Activated CD8-positive, alpha-beta T cell treated with anti-CD3 and anti-CD28 coated beads for 36 hours (primary cell): ENCODE measurements around the gene NAGA. TPM values are rescaled to one million over a fixed set of nuclear protein-coding genes. Genes with fewer than 3 reads are reported as not detected.

ENCODE experiments used
- ATAC-seq: fragments of 200-7000 bp; cut with Tn5 transposase; one replicate; pipeline ENCODE4 v1.10.0; 2021; ENCODE audit warnings: mild to moderate bottlenecking, moderate library complexity
- CTCF ChIA-PET: fragments of 350-600 bp; sonication (Branson Sonifier 250); formaldehyde crosslinking; loops from one replicate; lab custom pipeline; 2021; ENCODE audit warnings: antibody characterized with exemption; lab: Charles Lee
- POLR2A ChIA-PET: fragments of 350-600 bp; sonication (Branson Sonifier 250); formaldehyde crosslinking; loops from one replicate; lab custom pipeline; 2021; ENCODE audit warnings: antibody characterized with exemption; lab: Charles Lee
- DNase-seq: peaks from one replicate; pipeline ENCODE4 v3.0.0-alpha.2; 2020
- H3K27ac Mint-ChIP-seq: one replicate; pipeline ENCODE4 v1.8.0; 2021; ENCODE audit warnings: mild to moderate bottlenecking, mixed read lengths
- H3K27me3 Mint-ChIP-seq: one replicate; pipeline ENCODE4 v1.8.0; 2021; ENCODE audit warnings: mixed read lengths
- H3K36me3 Mint-ChIP-seq: one replicate; pipeline ENCODE4 v1.8.0; 2021; ENCODE audit warnings: low read depth, mixed read lengths
- H3K4me1 Mint-ChIP-seq: one replicate; pipeline ENCODE4 v1.8.0; 2021; ENCODE audit warnings: low read depth, mixed read lengths
- H3K4me3 Mint-ChIP-seq: one replicate; pipeline ENCODE4 v1.8.0; 2021; ENCODE audit warnings: mild to moderate bottlenecking, moderate library complexity, mixed read lengths
- H3K9me3 Mint-ChIP-seq: one replicate; pipeline ENCODE4 v1.8.0; 2021; ENCODE audit warnings: mixed read lengths
- intact Hi-C: fragments of 100-400 bp; cut with micrococcal nuclease; formaldehyde crosslinking; loops from one replicate; pipeline ENCODE4 v1.10.0; 2022
- total RNA-seq, 2 experiments: library from RNA; stranded (reverse); gene quantifications; one replicate each; pipeline ENCODE4 v1.2.3, GENCODE V29; 2021
- TF ChIP-seq, protein P1 (sequence below): fragments of 200-600 bp; IDR thresholded peaks from one replicate; pipeline ENCODE4 v1.8.0; 2022; ENCODE audit warnings: antibody characterized with exemption, mild to moderate bottlenecking

NAGA gene
- total RNA-seq, 2 experiments from 2014 or later: 9.3 to 9.4 TPM

DNA sequence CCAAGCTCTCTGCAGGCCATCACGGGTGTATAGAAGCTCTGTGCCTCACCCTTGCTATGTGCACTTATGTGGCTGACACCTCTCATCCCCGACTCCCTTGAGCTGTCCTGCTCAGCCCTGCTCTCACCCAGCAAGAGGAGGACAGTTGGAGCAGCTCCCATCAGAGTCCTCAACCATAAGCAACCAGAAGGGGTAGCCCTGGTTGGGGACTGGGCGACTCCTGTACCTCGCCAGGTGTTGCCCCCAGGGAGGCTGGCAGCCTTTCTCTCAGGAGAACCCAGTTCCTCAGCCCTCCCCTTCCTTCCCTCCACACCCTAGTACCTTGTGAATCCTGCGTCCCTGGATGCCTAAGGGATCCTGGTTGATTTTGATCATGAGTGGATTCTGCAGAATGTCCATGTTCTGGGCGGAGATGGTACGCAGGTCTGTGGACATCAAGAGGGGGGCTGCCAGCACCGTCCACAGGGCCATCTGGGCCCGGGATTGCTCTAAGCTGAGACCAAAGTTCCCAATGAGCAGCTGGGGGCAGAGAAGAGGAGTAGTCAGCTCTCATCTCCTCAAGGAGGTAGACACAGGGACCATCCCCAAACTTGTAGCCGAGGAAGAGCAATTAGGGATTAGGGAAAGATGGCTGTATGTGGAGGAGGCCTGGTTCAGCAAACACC lies 8.0 kb downstream of the NAGA start:
- H3K27me3 Mint-ChIP-seq: no peaks in the 10 kb centered on the region
- no peak for ATAC-seq
- peaks cover 32% of the 10 kb centered on the region for H3K36me3 Mint-ChIP-seq
- H3K9me3 Mint-ChIP-seq: peaks cover 6% of the 10 kb centered on the region
- ChIA-PET CTCF (no interaction called here), POLR2A (interaction anchor here (0.6 to 0.7 kb wide), 2 partner anchors 16 to 90 kb away, joined by 3 read pairs; partner anchors contain the start of gene SMDT1)
- H3K4me3 Mint-ChIP-seq: no peak overlapping the region
- TF ChIP-seq, protein P1, sequence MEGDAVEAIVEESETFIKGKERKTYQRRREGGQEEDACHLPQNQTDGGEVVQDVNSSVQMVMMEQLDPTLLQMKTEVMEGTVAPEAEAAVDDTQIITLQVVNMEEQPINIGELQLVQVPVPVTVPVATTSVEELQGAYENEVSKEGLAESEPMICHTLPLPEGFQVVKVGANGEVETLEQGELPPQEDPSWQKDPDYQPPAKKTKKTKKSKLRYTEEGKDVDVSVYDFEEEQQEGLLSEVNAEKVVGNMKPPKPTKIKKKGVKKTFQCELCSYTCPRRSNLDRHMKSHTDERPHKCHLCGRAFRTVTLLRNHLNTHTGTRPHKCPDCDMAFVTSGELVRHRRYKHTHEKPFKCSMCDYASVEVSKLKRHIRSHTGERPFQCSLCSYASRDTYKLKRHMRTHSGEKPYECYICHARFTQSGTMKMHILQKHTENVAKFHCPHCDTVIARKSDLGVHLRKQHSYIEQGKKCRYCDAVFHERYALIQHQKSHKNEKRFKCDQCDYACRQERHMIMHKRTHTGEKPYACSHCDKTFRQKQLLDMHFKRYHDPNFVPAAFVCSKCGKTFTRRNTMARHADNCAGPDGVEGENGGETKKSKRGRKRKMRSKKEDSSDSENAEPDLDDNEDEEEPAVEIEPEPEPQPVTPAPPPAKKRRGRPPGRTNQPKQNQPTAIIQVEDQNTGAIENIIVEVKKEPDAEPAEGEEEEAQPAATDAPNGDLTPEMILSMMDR: no peak
- intact Hi-C loops: no loop called here
- no peak overlapping the region for H3K27ac Mint-ChIP-seq
- H3K4me1 Mint-ChIP-seq: no peaks in the 10 kb centered on the region
- DNase-seq: no peak

DNA sequence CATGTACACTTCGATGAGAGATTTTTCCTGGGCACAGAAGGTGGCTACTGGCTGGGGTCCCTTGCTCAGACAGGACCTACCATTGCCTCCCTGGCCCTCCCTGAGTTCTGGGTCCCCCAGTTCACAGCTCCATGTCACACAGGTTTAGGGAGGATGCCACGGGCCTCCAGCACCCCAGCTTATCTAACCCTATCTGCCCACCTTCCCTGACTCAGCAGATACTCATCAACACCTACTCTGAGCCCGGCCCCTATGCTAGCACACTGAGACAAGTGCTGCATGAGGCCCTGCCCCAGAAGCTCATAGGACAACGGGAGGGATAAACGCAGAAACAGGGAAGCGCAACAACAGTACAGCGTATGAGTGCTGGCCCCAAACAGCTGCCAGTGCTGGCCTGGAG lies 9.6 kb downstream of the NAGA start:
- H3K36me3 Mint-ChIP-seq: peaks cover 37% of the 10 kb centered on the region
- no peak for DNase-seq

DNA sequence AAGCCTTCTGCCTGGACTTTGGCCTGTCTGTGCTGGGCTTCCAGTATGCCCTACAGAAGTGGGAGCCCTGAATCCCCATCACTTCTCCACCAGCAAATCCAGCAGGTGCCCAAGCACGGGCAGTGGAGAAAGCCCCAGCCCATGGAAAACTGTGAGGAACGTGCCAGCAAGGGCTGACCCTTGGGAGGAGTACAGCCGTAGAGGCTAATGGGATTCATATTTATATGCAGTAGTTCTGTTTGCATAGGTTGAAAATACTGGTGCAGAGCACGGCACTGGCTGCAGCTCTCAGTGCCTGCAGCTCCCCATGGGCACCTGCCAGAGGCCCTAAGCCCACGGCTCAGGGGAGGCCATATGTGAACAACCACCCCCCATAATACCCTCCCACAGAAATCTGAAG lies 10.1 kb downstream of the NAGA start:
- H3K27me3 Mint-ChIP-seq: no peaks in the 10 kb centered on the region
- intact Hi-C loops: no loop called here
- ATAC-seq (no peak), DNase-seq (no peak)
- H3K4me1 Mint-ChIP-seq: no peaks in the 10 kb centered on the region
- H3K9me3 Mint-ChIP-seq: peaks cover 22% of the 10 kb centered on the region
- no peak overlapping the region for H3K4me3 Mint-ChIP-seq
- peaks cover 37% of the 10 kb centered on the region for H3K36me3 Mint-ChIP-seq
- no peak overlapping the region for H3K27ac Mint-ChIP-seq
- TF ChIP-seq, protein P1: no peak
- POLR2A ChIA-PET: interaction anchor here (0.7 to 1.4 kb wide), 3 partner anchors 9 to 11 kb away, joined by 3 to 5 read pairs (median 4); no protein-coding TSS in a partner anchor
- CTCF ChIA-PET: no interaction called here

More for the DNA sequence above, 9.6 kb downstream of the NAGA start:
- no peaks in the 10 kb centered on the region for H3K27me3 Mint-ChIP-seq
- ChIA-PET CTCF (no interaction called here), POLR2A (interaction anchor here (0.6 to 1.4 kb wide), 3 partner anchors 9 to 104 kb away, joined by 3 to 5 read pairs (median 4); no protein-coding TSS in a partner anchor)
- no peak for ATAC-seq
- TF ChIP-seq, protein P1: no peak
- H3K4me3 Mint-ChIP-seq: no peak overlapping the region
- no peak overlapping the region for H3K27ac Mint-ChIP-seq
- no peaks in the 10 kb centered on the region for H3K4me1 Mint-ChIP-seq
- peaks cover 20% of the 10 kb centered on the region for H3K9me3 Mint-ChIP-seq
- intact Hi-C loops: no loop called here

DNA sequence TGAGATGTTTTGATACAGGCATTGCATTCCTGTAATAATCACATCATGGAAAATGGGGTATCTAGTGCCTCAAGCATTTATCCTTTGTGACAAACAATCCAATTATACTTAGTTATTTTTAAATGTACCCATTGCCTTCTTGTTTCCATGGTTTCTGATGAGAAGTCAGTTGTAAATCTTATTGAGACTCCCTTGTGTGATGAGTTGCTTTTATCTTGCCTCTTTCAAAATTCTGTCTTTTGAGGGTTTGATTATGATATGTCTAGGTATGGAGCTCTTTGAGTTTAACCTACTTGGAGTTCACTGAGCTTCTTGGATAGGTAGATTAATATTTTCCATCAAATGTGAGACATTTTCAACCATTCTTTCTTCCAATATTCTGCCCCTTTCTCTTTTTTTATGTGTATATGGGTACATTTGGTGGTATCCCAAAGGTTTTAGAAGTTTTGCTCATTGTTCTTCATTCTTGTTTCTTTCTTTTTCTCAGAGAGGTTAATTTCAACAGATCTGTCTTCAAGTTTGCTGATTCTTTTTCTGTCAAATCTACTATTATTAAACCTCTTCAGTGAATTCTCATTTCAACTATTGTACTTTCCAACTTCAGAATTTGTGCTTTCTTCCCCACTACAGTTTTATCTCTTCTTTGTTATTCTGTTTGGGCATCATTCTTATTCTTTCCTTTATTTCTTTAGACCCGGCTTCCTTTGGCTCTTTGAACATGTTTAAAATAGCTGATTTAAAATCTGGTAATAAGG lies 13.7 kb downstream of the NAGA start:
- Mint-ChIP-seq H3K27ac (no peak overlapping the region), H3K36me3 (peaks cover 25% of the 10 kb centered on the region), H3K4me3 (no peak overlapping the region), H3K9me3 (peaks cover 22% of the 10 kb centered on the region), H3K4me1 (no peaks in the 10 kb centered on the region), H3K27me3 (no peaks in the 10 kb centered on the region)
- ChIA-PET CTCF (interaction anchor here (0.8 kb wide), 1 partner anchor 26 kb away, joined by 3 read pairs; no protein-coding TSS in a partner anchor), POLR2A (interaction anchor here (0.7 kb wide), 1 partner anchor 207 kb away, joined by 3 read pairs; no protein-coding TSS in a partner anchor)
- intact Hi-C loops: no loop called here
- DNase-seq (no peak), ATAC-seq (no peak)
- TF ChIP-seq, protein P1: no peak

DNA sequence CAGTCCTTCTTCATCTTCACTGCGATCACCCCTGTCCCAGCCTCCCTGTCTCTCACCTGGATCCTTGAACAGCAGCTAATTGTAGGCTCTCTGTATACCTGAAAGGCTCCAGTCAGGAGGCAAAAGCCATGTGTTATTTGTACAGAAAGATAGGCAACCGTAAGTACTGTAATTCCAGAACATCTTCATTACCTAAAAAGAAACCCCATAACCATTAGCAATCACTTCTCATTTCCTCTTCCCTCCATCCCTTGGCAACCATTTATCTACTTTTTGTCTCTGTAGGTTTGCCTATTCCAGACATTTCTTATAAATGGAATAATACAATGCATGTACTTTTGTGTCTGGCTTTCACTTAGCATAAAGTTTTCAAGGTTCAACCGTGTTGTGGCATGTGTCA lies 17.8 kb downstream of the NAGA start:
- ChIA-PET CTCF (no interaction called here), POLR2A (no interaction called here)
- H3K27me3 Mint-ChIP-seq: no peaks in the 10 kb centered on the region
- DNase-seq: no peak
- no peak for ATAC-seq
- no peaks in the 10 kb centered on the region for H3K4me1 Mint-ChIP-seq
- peaks cover 16% of the 10 kb centered on the region for H3K9me3 Mint-ChIP-seq
- H3K4me3 Mint-ChIP-seq: no peak overlapping the region
- intact Hi-C loops: no loop called here
- H3K27ac Mint-ChIP-seq: no peak overlapping the region
- TF ChIP-seq, protein P1: no peak
- H3K36me3 Mint-ChIP-seq: peaks cover 8% of the 10 kb centered on the region
